GM21367 (cell line): ENCODE results near the gene S100A14.
"Not testable (repeated sequence)": the region's sequence is repeated elsewhere in the genome, so short reads cannot be mapped to it uniquely, and the experiment has no call there.

Experiments used
- ATAC-seq: cut with Tn5 transposase; IDR thresholded peaks from one replicate; pipeline ENCODE4 v1.9.1; 2021; ENCODE audit not compliant: unreplicated experiment

Gene S100A14

GRCh38 chr1:153616144-153616916, at the start of gene S100A14:
S100A14 (minus strand) TSS chr1:153616325; CDS start chr1:153615858, 467 bp downstream.
- ATAC-seq: no peak

GRCh38 chr1:153663211-153663610, 47.1 kb upstream of the S100A14 start:
- ATAC-seq: no peak

GRCh38 chr1:153662269-153662668, 46.1 kb upstream of the S100A14 start:
- ATAC-seq: no peak

GRCh38 chr1:153661111-153661708, 45.1 kb upstream of the S100A14 start:
- ATAC-seq: no peak

- ATAC-seq: no peak
Measured at GRCh38 chr1:153659656-153660055, 43.5 kb upstream of the S100A14 start.

GRCh38 chr1:153659175-153659534, 43.0 kb upstream of the S100A14 start:
- no peak for ATAC-seq

- peak; percentile 73 for ATAC-seq
Measured at GRCh38 chr1:153658400-153659174, 42.5 kb upstream of the S100A14 start, which contains the start of gene SNAPIN. SNAPIN (plus strand) TSS chr1:153658703; CDS start chr1:153658744, 41 bp downstream.

- ATAC-seq: no peak
Measured at GRCh38 chr1:153655333-153655732, 39.2 kb upstream of the S100A14 start.

- no peak for ATAC-seq
Measured at GRCh38 chr1:153652805-153653500, 36.8 kb upstream of the S100A14 start.

GRCh38 chr1:153651771-153652170, 35.6 kb upstream of the S100A14 start:
- ATAC-seq: no peak

GRCh38 chr1:153649863-153650235, 33.7 kb upstream of the S100A14 start:
- no peak for ATAC-seq

- no peak for ATAC-seq
Measured at GRCh38 chr1:153649137-153649862, 33.2 kb upstream of the S100A14 start.

- no peak for ATAC-seq
Measured at GRCh38 chr1:153648000-153648643, 32.0 kb upstream of the S100A14 start.

GRCh38 chr1:153647346-153647714, 31.2 kb upstream of the S100A14 start:
- ATAC-seq: no peak

- no peak for ATAC-seq
Measured at GRCh38 chr1:153646672-153647345, 30.7 kb upstream of the S100A14 start.

GRCh38 chr1:153643816-153644215, 27.7 kb upstream of the S100A14 start:
- no peak for ATAC-seq

GRCh38 chr1:153643100-153643499, 27.0 kb upstream of the S100A14 start:
- ATAC-seq: no peak

GRCh38 chr1:153642161-153642560, 26.0 kb upstream of the S100A14 start:
- ATAC-seq: no peak

GRCh38 chr1:153640861-153641260, 24.7 kb upstream of the S100A14 start:
- ATAC-seq: no peak

GRCh38 chr1:153640213-153640612, 24.1 kb upstream of the S100A14 start:
- ATAC-seq: not testable (repeated sequence)
